GM19372 (cell line): ENCODE data around the gene SORCS2.

ENCODE experiments used
- ATAC-seq: cut with Tn5 transposase; IDR thresholded peaks from one replicate; pipeline ENCODE4 v1.9.1; 2021; ENCODE audit warnings: mild to moderate bottlenecking, low read depth, moderate library complexity; ENCODE audit not compliant: unreplicated experiment

SORCS2 gene

DNA sequence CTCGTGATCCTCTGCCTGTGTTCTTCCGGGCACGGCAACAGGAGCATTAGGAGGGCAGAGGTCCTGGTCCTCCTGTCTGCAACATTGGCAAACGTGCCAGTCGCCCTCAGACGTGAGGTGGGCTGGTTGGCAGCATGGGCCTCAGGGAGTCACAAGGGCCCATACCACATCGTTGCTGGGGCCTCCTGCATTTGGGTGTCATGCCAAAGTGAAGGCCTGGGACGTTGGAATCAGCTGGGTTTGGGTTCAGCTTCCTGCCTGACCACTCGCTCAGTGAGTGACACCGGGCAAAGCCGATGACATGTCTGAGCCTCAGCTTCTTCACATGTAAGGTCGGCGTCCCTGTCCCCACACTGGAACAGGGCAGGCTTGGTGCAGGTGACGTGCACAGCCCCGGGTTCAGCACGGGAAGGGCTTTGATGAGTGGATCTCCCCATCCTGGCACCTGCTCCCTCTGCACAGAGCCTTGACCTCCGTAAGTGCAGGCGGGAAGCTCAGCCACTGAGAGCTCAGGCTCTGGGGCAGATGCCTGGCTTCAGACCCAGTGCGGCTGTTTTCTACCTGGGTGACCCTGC, 150.8 kb downstream of the SORCS2 start:
- no peak for ATAC-seq

DNA sequence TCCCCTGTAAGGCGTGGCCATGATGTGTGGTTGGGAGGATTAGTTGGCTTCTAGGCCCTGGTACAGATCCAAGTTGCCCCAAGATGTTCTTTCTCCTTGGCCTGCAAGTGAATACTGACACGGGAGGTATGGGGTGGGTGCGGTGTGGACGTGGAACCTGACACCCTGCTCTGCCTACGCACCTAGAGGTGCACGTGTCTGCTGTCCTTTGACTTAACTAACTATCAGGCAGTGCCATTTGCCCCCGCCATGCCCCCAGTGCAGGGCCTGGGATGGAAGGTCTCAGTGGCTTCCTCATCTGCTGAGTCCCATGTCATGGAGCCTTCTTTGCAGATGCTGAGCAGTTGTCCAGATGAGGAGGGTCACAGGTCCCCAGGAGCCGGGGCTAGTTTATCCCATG, 151.6 kb downstream of the SORCS2 start:
- ATAC-seq: no peak

DNA sequence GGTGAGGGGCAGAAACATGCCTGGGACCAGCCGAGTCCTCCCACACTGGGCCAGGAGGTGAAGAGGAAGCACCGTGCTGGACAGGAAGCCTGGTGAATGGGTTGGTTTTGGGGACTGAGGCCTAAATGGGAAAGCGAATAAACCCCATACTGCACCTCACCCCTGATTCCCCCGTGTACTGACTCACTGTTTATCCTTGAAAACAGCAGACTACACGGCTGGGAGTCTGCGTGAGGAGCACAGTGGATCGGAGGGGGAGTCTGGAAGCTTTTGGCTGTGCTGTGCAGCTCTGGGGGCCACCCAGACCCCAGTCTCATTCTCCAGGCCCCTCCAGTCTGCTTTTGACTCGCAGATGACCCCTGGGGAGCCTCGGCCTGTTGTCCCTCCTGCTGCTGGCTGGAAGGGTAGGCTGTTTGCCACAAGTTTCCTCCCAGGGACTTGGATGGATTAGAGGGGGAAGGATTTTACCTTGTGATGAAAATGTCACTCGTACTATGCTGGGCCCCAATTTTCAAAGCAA, 152.4 kb downstream of the SORCS2 start:
- no peak for ATAC-seq

DNA sequence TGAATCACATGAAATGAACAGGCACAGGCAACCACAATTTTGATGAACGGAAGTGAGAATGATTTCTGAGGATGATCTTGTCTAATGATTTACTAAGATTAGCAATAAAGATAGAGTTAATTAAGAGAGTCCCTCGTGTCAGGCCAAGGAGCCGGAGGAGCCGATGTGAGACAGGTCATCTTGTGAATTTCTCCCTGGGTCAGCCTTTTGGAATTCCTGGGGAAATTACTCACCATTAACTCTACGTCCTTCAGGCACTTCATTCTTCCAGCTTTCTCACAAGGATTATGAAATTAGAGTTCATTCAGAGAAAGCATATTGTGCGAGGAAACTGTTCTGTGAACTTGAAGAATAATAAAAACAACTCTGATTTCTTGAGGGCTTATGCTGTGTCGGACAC, 155.6 kb downstream of the SORCS2 start:
- no peak for ATAC-seq

DNA sequence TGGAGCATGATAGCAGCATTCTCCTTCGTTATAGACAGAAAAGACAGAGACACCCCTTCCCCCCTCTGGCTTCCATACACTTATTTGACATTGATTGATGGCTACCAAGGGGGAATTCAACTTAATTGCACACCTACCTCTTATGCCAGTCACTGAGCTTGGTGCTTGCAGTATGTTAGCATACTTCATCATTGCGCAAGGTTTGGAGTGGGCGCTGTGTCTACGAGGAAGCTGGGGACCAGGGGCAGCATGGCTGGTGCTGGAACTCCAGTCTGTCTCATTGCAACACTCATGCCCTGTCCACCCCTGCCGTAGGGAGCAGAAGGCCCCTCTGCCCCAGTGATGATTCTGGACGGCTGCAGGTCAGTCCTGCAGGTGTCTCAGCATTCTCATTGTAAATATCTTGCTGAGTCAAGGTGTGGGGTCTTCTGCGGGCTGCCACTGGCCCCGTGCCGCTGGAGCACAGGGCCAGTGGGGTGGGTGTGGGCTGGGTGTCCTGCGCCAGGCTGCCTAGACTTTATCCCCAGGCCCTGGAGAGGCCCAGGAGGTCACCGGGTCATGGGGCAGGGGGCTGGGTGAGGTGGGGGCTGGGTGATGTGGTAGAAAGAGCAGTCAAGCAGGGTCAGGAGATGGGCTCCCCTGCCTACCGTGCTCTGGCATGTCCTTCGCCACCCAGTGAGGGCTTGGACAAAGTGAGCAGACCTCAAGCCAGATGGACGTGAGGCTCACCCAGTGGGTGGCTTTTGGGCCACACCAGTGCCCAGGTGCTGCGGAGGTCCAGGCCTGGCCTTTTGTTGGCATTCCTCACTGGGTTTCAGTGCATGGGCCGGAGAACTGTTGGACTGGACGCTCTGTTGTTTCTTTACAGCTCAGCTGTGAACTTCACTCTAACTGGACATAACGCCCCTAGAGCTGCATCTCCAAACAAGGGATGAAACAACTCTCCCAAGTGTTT, 156.9 kb downstream of the SORCS2 start:
- ATAC-seq: no peak

DNA sequence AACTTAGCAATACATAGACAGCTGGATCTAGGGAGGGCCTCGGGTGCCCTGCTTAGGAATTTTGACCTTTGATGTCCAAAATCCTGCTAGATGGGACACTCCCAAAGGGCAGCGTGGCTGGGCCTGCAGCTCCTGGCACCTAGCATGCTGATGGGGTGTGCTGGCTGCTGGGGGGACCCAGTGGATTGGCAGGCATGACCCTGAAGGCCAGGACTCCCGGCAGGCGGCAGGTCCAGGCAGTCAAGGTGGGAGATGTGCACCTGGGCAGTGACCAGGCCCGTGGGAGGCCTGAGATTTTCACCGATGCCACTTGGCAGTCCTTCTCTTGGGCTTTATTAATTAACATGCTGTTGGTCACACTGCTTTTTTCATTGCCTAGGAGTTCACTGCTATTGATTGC, 158.1 kb downstream of the SORCS2 start:
- ATAC-seq: no peak

DNA sequence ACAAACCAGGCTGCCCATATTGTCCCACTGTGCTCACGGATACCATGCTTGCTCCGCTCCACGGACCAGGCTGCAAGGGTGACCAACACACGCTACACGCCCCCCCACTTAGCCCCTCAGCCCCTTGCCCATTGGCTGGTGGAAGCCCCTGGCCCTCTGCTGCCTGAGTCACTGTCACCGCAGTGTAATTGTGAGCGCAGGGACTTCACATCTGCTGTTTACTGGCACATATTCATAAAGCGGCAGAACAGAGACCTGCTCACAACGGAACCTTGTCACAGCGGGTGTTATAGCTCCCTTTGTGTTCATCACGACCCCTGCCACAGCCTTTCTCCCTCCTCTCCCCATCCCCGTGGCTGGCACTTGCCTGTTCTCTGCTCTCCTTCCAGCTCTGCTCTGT, 158.7 kb downstream of the SORCS2 start:
- no peak for ATAC-seq

DNA sequence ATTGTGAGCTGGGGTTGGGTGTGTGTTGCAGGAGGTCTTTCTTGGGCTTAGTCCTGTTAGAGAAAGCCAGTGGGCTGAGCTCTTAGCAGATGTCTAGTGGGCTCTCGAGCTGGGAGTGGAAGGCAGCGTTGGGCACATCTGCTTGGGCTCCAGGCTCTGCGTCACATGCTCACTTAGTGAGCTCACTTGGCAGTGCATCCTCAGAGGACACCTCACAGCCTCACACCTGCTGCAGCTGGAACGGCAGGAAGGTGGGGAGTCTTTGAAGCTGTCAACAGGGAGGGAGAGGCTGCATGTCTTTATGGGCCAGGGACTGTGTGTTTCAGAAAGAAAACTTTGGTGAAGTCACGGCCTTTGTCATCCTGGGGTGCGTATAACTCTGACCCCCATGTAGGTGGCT, 160.1 kb downstream of the SORCS2 start:
- ATAC-seq: no peak

DNA sequence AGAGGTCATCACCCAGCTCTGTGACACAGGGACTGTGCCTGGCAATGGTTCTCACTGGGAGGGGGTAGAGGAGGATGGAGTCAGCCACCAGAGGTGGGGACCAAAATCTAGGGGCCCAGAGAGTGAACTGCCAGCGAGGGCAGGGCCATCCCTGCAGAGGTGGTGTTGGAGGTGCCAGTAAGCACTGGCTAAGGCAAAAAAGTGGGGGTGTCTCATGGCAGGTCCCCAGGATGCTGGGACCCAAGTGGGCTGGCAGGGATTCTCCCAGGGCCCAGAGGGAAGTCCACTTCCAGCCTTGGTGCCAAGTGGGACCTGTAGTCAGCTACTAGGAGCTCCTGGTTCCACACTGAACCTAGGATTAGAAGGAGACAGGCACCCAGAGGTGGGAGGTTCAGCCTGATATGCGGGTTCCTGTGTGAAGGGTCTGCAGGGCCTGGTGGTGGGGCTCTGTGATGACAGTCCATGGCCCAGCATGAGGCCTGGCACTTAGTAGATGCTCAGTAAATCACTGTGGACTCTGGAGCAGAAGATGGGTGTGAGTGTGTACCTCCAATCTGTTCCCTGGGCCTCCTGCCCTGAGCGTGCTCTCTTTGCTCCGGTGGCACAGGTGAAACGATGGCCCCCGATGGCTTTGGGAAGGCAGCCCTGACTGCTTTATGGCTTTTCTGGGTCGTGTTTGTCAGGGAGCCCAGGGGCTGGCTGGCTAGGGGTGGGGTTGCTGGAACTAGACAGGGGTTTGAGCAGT, 160.9 kb downstream of the SORCS2 start:
- ATAC-seq: no peak

DNA sequence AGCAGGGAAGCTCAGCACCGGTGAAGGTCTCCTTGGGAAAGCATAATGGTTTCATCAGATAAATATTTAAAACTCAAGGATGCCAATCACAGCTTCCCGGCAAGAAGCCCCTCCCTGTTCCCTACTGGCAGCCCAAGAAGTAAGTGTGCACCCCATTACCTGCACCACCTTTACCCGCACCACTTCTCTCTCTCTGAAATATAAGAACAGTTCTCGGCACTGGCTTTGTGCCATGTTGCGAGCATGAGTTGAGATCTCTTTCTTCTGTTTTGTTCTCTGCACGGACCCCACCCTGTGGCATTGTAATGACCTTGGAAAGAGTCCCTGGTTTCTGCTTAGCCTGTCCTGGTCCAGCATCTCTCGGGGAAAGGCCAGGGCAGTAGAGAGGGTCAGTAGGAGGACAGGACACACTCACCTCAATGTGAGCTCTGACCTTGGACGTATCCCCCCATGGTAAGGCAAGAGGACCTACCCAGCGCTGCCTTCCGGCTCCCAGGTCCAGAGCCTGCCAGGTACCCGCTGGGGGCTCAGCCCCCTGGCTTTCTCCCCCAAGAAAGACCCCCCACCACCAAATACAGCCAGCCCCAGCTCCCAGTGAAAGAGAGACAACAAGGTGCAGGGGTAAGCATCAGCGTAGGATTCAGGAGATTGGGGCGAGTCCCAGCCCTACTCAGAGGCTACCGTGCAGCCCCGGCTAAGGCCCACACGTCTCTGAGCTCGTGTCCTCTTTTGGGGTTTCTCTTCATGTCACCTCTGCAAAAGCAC, 161.7 kb downstream of the SORCS2 start:
- ATAC-seq: no peak

DNA sequence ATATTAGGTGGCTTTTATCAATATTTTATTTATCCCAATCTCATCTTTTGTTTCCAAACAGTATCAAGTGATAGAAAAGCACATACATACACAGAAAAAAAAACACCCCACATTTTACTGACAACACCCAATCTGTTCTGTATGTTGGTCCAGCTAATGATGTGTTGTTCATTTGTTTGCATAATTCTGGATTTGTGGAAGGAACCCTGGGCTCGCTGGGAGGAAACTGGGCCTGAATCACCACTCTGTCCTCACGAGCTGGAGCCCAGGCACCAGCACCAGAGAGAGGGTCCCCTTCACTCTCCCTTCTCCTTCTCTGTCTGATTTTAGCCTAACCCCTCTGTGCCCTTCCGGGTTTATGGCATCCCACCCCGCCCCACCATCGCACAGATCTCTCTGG, 162.6 kb downstream of the SORCS2 start:
- no peak for ATAC-seq

DNA sequence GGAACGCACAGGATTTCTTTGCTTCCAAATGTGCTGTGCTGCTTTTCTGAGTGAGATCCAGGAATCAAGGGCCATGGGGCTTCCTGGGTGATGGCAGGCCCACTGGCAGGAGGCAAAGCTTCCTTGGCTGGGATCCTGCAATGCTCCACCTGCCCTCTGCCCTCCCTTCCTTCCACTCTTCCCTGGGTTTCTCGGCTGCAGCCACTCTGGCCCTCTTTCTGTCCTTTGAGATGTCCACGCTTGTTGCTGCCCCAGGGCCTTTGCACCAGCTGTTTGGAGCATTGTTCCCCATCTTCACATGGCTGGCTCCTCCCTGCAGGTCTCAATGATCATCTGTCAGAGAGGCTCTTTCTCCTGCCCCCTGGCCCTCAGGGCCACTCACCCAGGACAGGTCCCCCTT, 163.5 kb downstream of the SORCS2 start:
- no peak for ATAC-seq

DNA sequence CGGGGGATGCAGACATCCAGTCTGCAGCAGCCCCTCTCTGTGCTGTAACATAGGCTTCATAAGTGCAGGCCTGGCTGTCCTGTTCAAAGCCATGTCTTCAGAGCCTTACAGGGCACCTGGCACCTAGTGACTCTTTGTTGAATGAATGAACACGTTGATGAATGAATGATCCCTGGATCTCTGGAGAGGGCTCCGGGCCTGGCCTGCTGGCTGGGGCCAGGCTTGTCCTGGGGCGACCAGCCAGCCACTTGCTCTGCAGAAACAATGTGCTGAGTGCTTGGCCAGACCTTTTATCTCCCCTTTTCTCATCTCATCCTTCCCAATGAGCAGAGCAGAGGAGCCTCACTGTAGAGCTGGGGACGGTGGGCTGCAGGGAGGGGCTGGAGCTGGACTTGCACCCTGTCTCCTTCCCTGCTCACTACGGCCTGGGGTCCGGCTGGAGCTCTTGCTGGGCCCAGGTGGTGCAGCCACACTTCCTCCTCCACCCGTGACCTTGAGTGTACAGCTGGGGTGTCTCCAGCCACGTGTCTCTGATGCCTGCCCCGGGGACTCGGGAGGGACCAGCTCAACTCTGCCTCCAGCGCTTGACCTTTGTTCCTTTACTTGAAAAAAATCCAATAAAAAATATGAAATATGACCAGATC, 164.5 kb downstream of the SORCS2 start:
- no peak for ATAC-seq

DNA sequence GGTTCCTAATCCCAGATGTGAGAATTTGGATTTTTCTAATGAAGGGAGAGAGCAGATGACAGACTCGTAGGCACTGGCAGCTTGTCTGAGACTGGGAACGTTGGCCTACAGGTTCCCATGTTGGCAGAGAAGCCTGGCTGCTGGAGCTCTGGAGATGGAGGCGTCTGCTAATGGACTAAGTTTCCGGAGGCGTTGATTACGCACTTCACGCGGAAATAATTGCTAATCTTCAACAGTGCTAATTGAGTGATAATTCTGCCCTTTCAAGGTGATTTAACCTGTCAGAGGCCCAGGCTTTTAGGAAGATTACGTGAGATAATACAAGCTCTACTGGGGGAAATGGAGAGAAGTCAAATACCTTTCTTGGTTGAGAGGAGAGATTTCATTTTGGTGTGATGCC, 165.0 kb downstream of the SORCS2 start:
- no peak for ATAC-seq

DNA sequence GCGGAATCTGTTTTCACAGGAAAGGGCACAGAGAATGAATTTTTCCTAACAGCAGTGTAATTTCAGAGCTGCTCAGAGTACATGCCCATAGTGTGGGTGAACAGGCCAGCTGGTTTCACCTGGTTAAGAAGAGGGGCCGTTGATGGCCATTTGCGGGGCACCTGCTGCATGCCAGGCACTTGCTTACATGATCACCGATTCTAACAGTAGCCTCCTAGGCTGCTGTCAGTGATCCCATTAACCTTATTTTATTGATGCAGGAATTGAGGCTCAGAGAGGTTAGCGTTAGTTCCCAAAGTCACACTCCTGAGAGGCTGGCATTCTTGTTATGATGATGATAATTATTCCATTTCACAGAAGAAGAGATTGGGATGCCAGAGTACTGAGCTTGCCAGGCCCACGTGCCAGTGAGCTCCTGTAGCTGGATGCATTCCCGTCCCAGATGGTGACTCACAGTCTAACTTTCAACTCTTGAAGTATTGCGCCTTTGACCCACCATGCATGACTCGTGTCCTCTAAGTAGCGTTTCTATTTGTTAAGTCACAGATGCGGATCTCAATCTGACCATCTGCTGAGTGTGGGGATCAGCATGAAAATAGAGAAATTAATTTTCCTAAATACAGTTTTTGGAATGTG, 165.9 kb downstream of the SORCS2 start:
- ATAC-seq: no peak

DNA sequence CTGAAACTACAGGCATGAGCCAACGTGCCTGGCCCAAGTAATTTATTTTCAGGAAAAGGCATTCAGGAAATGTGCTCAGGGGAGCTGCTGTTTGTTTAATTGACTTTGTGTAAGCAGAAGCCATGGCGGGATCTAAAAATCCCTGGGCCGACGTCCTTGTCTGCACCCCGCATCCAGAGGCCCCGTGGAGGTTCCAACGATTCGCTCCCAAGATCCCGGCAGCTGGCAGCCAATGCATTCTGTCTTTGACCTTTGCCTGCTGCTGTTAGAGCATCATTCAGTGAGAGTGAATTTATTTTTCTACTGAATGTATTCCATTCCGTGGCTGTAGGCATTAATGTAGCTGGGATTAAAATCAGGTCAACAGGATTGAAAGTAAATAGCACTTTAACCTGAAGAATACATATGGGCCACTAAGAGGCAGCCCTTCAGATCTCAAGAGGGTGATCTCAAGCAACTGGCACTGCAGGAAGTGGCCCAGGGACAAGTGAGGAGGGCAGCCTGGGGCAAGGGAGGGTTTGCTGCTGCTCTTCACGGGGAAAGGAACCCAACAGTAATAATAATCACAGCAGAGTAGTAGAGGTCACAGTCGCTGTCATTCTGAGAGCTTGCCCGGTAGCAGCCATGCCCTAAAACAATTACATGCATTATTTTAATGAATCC, 167.2 kb downstream of the SORCS2 start:
- ATAC-seq: no peak

DNA sequence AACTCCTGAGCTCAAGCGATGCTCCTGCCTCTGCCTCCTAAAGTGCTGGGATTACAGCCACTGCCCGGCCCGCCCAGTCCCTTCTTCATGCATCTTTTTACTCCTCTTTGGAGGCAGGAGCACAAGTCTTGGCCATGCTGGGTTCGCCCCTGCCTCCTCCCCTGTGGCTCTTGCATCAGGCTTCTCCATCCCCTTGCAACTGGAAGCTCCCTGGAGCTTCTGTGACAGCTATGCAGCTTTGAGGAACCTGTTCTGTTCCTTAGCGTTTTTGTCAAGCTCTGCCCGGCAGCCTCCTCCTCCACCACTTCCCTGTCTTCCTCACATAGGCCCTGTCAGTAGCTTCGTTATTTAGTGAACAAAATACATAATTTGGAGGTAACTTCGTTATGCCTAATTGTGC, 168.5 kb downstream of the SORCS2 start:
- ATAC-seq: no peak

DNA sequence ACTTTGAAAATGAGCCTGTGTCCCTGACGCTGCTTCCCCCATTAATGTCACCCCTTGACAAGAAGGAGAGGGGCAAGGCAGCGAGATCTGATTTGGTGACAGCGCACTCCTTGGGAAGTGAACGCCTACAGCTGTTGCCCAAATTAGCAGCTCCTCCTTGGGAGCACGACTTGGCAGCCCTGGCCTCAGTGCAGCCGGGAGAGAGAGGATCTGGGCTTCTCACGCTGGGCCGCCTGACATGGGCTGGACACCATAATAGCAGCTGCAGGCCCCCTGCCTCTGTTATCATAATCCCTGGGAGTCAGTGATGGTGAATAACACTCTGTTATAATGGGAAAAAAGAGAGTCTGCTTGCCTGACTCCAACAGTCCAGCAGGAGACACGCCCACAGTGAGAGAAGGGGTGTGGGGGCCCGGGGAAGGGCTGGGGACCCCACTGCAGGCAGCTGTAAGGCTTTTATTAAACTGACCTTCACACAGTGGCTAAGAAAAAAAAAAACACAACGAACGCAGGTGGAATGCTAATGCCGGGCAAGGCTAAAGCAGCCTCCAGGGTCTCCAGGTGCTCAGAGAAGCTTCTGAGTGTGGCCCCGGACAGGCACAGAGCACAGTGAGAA, 169.1 kb downstream of the SORCS2 start:
- ATAC-seq: no peak

DNA sequence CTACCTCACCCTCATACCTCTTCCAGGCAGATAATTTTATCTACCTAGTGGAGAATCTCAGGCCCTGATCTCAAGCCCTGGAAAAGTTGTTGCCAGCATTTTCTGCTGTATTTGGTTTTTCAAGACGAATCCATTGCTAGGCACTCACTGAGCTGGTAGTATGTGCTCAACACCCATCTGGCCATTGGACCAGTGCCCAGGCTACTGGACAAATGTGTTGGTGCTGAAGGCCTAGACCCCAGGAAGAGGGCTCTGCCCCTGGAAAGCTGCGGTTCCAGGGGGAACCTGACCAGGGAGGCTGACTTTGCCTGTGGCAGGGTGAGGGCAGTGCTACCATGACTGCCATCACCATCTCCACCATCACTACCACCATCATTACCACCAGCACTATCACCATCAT, 170.0 kb downstream of the SORCS2 start:
- ATAC-seq: no peak
